Effector memory CD8-positive, alpha-beta T cell (primary cell): ENCODE data around the gene ITGAD.
"Not testable (repeated sequence)": the region's sequence is repeated elsewhere in the genome, so short reads cannot be mapped to it uniquely, and the experiment has no call there.

Experiments
- ATAC-seq: fragments of 150-1000 bp; cut with Tn5 transposase; replicated peaks from 2 replicates; pipeline ENCODE4 v1.10.0; 2021; ENCODE audit warnings: mild to moderate bottlenecking, moderate library complexity
- DNase-seq, 3 experiments: peaks; one replicate each; pipeline ENCODE4 v3.0.0; 2021
- H3K27ac Mint-ChIP-seq, 2 donors: one replicate each; pipeline ENCODE4 v1.8.0; 2022; ENCODE audit warnings: mild to moderate bottlenecking in 2 of 2, mixed read lengths in 2 of 2, moderate library complexity in 2 of 2
- H3K27me3 Mint-ChIP-seq, 2 donors: one replicate each; pipeline ENCODE4 v1.8.0; 2022; ENCODE audit warnings: mixed read lengths in 2 of 2
- H3K36me3 Mint-ChIP-seq: one replicate; pipeline ENCODE4 v1.8.0; 2022; ENCODE audit warnings: mild to moderate bottlenecking, moderate library complexity, mixed read lengths; ENCODE audit not compliant: insufficient read depth
- H3K4me1 Mint-ChIP-seq, 2 donors: one replicate each; pipeline ENCODE4 v1.8.0; 2022; ENCODE audit warnings: low read depth in 2 of 2, mixed read lengths in 2 of 2
- H3K4me3 Mint-ChIP-seq, 2 donors: one replicate each; pipeline ENCODE4 v1.8.0; 2022; ENCODE audit warnings: mild to moderate bottlenecking in 2 of 2, mixed read lengths in 2 of 2, moderate library complexity in 2 of 2
- H3K9me3 Mint-ChIP-seq, 2 donors: one replicate each; pipeline ENCODE4 v1.8.0; 2022; ENCODE audit warnings: mixed read lengths in 2 of 2

Gene ITGAD

GRCh38 chr16:31417036-31417435 lies 23.9 kb downstream of the ITGAD start:
- DNase-seq, ATAC-seq, H3K9me3 Mint-ChIP-seq, H3K36me3 Mint-ChIP-seq, H3K27me3 Mint-ChIP-seq: not testable (repeated sequence)
- Mint-ChIP-seq H3K4me3 (peak overlapping the region in 1 of 2 donors; percentile 19), H3K27ac (peak overlapping the region in 1 of 2 donors; percentile 5), H3K4me1 (peaks cover 55 to 73% of the 10 kb centered on the region in 2 donors)

GRCh38 chr16:31417916-31418315 lies 24.8 kb downstream of the ITGAD start:
- Mint-ChIP-seq H3K27ac (no peak overlapping the region), H3K27me3 (no peaks in the 10 kb centered on the region), H3K4me3 (peak overlapping the region in 1 of 2 donors; percentile 34), H3K36me3 (peaks cover 7% of the 10 kb centered on the region), H3K4me1 (peaks cover 60 to 76% of the 10 kb centered on the region in 2 donors), H3K9me3 (no peaks in the 10 kb centered on the region)
- DNase-seq, result no peak
- no peak for ATAC-seq

GRCh38 chr16:31420037-31420436 lies 26.9 kb downstream of the ITGAD start:
- H3K27me3 Mint-ChIP-seq, result no peaks in the 10 kb centered on the region
- H3K27ac Mint-ChIP-seq, result peak overlapping the region in 1 of 2 donors; percentile 35
- H3K4me1 Mint-ChIP-seq, result peaks cover 62 to 69% of the 10 kb centered on the region in 2 donors
- DNase-seq (peak in 1 of 3 experiments; percentile 12), ATAC-seq (peak; percentile 15)
- no peaks in the 10 kb centered on the region for H3K9me3 Mint-ChIP-seq
- H3K4me3 Mint-ChIP-seq, result peak overlapping the region; percentile 57 to 66
- H3K36me3 Mint-ChIP-seq, result peaks cover 7% of the 10 kb centered on the region

GRCh38 chr16:31421587-31421986 lies 28.5 kb downstream of the ITGAD start:
- peaks cover 48 to 59% of the 10 kb centered on the region in 2 donors for H3K4me1 Mint-ChIP-seq
- H3K27ac Mint-ChIP-seq, result peak overlapping the region; percentile 12 to 90
- H3K36me3 Mint-ChIP-seq, result peaks cover 7% of the 10 kb centered on the region
- ATAC-seq, result peak; percentile 98
- peak overlapping the region; percentile 59 to 63 for H3K4me3 Mint-ChIP-seq
- no peaks in the 10 kb centered on the region for H3K9me3 Mint-ChIP-seq
- H3K27me3 Mint-ChIP-seq, result no peaks in the 10 kb centered on the region
- DNase-seq, result peak; percentile 58 to 62 (median 59)

GRCh38 chr16:31423241-31423640 lies 30.1 kb downstream of the ITGAD start:
- Mint-ChIP-seq H3K4me3 (peak overlapping the region in 1 of 2 donors; percentile 6), H3K36me3 (peaks cover 13% of the 10 kb centered on the region), H3K4me1 (peaks cover 42 to 53% of the 10 kb centered on the region in 2 donors), H3K9me3 (no peaks in the 10 kb centered on the region), H3K27me3 (no peaks in the 10 kb centered on the region), H3K27ac (peak overlapping the region in 1 of 2 donors; percentile 10)
- ATAC-seq, result no peak
- no peak for DNase-seq

GRCh38 chr16:31423801-31424200 lies 30.7 kb downstream of the ITGAD start:
- H3K4me3 Mint-ChIP-seq, result no peak overlapping the region
- H3K27me3 Mint-ChIP-seq, result no peaks in the 10 kb centered on the region
- peaks cover 13% of the 10 kb centered on the region for H3K36me3 Mint-ChIP-seq

GRCh38 chr16:31427441-31428278 lies 34.5 kb downstream of the ITGAD start:
- Mint-ChIP-seq H3K27ac (no peak overlapping the region), H3K36me3 (peaks cover 5% of the 10 kb centered on the region), H3K27me3 (no peaks in the 10 kb centered on the region), H3K4me1 (peaks cover 15 to 20% of the 10 kb centered on the region in 2 donors), H3K4me3 (peak overlapping the region; percentile 59 to 60), H3K9me3 (no peaks in the 10 kb centered on the region)
- peak; percentile 54 to 63 (median 56) for DNase-seq
- ATAC-seq, result peak; percentile 85

More at GRCh38 chr16:31423801-31424200, 30.7 kb downstream of the ITGAD start:
- DNase-seq, result no peak
- Mint-ChIP-seq H3K27ac (no peak overlapping the region), H3K9me3 (no peaks in the 10 kb centered on the region), H3K4me1 (peaks cover 39 to 49% of the 10 kb centered on the region in 2 donors)
- no peak for ATAC-seq

- no peak within 1 kb of the TSS for H3K27ac Mint-ChIP-seq
- H3K36me3 Mint-ChIP-seq, result peaks cover 5% of the 10 kb centered on the region
- H3K4me3 Mint-ChIP-seq, result peak within 1 kb of the TSS; percentile 59 to 60
- no peaks in the 10 kb centered on the region for H3K9me3 Mint-ChIP-seq
- no peaks in the 10 kb centered on the region for H3K27me3 Mint-ChIP-seq
- peaks cover 11 to 15% of the 10 kb centered on the region in 2 donors for H3K4me1 Mint-ChIP-seq
- ATAC-seq (no peak), DNase-seq (no peak)
Measured at GRCh38 chr16:31428279-31428597, 35.1 kb downstream of the ITGAD start, which contains the start of gene COX6A2. Gene COX6A2 (minus strand): TSS chr16:31428360. CDS start chr16:31428325, 35 bp downstream.

- ATAC-seq (no peak), DNase-seq (no peak)
- peak overlapping the region in 1 of 2 donors; percentile 60 for H3K4me3 Mint-ChIP-seq
- no peaks in the 10 kb centered on the region for H3K9me3 Mint-ChIP-seq
- no peaks in the 10 kb centered on the region for H3K27me3 Mint-ChIP-seq
- H3K27ac Mint-ChIP-seq, result no peak overlapping the region
- H3K36me3 Mint-ChIP-seq, result peaks cover 5% of the 10 kb centered on the region
- peaks cover 6 to 10% of the 10 kb centered on the region in 2 donors for H3K4me1 Mint-ChIP-seq
Measured at GRCh38 chr16:31428638-31429247, 35.6 kb downstream of the ITGAD start.

GRCh38 chr16:31429314-31429713 lies 36.2 kb downstream of the ITGAD start:
- no peaks in the 10 kb centered on the region for H3K27me3 Mint-ChIP-seq
- DNase-seq, result no peak
- H3K9me3 Mint-ChIP-seq, result no peaks in the 10 kb centered on the region
- no peak overlapping the region for H3K4me3 Mint-ChIP-seq
- peaks cover 5% of the 10 kb centered on the region for H3K36me3 Mint-ChIP-seq
- H3K27ac Mint-ChIP-seq, result no peak overlapping the region
- H3K4me1 Mint-ChIP-seq, result peaks cover 3 to 5% of the 10 kb centered on the region in 2 donors
- ATAC-seq, result peak; percentile 40

- H3K27ac Mint-ChIP-seq, result no peak overlapping the region
- peaks cover 5% of the 10 kb centered on the region for H3K36me3 Mint-ChIP-seq
- no peaks in the 10 kb centered on the region for H3K27me3 Mint-ChIP-seq
- H3K4me1 Mint-ChIP-seq, result peaks cover 2 to 5% of the 10 kb centered on the region in 2 donors
- DNase-seq, result no peak
- no peaks in the 10 kb centered on the region for H3K9me3 Mint-ChIP-seq
- no peak overlapping the region for H3K4me3 Mint-ChIP-seq
- ATAC-seq, result no peak
Measured at GRCh38 chr16:31429796-31430195, 36.7 kb downstream of the ITGAD start.

- Mint-ChIP-seq H3K36me3 (peaks cover 5% of the 10 kb centered on the region), H3K4me3 (no peak overlapping the region), H3K4me1 (peaks cover 0 to 5% of the 10 kb centered on the region in 2 donors), H3K27ac (no peak overlapping the region), H3K9me3 (no peaks in the 10 kb centered on the region), H3K27me3 (no peaks in the 10 kb centered on the region)
- ATAC-seq, result no peak
- DNase-seq, result no peak
Measured at GRCh38 chr16:31430380-31431052, 37.4 kb downstream of the ITGAD start.
